ENCODE measurements around the gene IP6K1. TPM values are rescaled to one million over a fixed set of nuclear protein-coding genes. Genes with fewer than 3 reads are reported as not detected.

The IP6K1 gene
- total and polyA plus RNA-seq, 10 of the 15 experiments (the other 5 are each of a cell fraction or from before 2014, with no cell fraction given): 1.3 to 30.6 (median 18.2) TPM

DNA sequence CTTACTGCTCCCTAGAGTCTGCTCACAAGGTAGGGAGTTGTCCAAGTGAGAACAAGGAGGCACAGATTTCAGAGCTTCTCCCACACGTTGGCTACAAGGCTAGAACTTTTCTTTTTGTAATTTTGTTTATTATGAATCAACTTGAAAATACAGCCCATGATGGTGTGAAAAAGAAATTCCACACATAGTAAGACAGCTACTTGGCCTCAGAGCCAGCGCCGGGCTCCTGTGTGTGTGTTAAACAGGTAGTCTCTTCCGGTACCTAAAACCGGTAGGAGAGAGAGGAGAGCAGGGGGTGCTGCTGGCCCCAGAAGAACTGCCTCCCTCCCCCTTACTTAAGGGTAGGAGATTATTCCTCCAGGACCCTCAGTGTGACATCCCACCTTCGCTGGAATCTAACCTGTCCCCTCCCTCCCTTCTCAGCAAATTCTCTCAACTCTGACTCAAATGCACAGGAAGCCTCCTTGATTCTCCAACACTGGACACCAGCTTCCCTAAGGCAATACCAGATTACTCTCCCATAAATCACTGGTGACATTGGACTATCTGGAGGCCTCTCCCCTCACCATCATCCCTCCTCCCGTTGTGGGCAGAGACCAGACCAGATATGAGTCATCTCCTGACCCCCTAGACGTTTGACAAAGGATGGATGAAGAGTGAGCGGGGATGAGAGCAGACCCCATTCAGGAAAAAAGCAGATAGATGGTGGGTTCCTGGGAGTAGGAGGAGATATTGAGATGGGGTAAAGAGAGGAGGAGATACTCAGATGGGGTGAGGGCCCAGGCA, 4.5 kb upstream of the IP6K1 start:
- Histone ChIP-seq H3K9ac (ENCODE audit: control insufficient read depth, insufficient read depth, low read length) (no peak overlapping the region), H3K9me3 (replicated peaks; ENCODE audit: control insufficient read depth, insufficient read depth, low read length) (no peaks in the 10 kb centered on the region), H3K36me3 (ENCODE audit: control insufficient read depth in 2 of 2, insufficient read depth in 2 of 2, low read length in 1 of 2) (no peaks in the 10 kb centered on the region), H3K27me3 (replicated peaks in 1 of 2; ENCODE audit: control insufficient read depth in 2 of 2, insufficient read depth in 2 of 2, low read length in 1 of 2) (no peaks in the 10 kb centered on the region), H3K4me2 (ENCODE audit: control insufficient read depth, insufficient read depth) (no peak overlapping the region), H3K79me2 (ENCODE audit: control insufficient read depth, insufficient read depth, low read length) (peaks cover 6% of the 10 kb centered on the region), H2AFZ (ENCODE audit: control insufficient read depth, low read depth, low read length) (no peak overlapping the region), H3K4me1 (ENCODE audit: control insufficient read depth, insufficient read depth, low read length) (peaks cover 5% of the 10 kb centered on the region), H3K27ac (ENCODE audit: control insufficient read depth, insufficient read depth) (no peak overlapping the region), H4K20me1 (ENCODE audit: control insufficient read depth, insufficient read depth) (no peaks in the 10 kb centered on the region), H3K4me3 (no peak overlapping the region)
- intact Hi-C loops (cut with micrococcal nuclease; ENCODE audit: unreplicated experiment): no loop called here
- DNase-seq (ENCODE audit: low read depth, low spot score) (no peak), ATAC-seq (no peak), FAIRE-seq (no peak)
- WGBS (ENCODE audit: insufficient coverage, insufficient replicate concordance, low lambda C conversion rate, missing lambda C conversion rate): 51% methylated on average over 9 of the region's 9 CpGs
- in situ Hi-C loops (cut with MboI): no loop called here
- ChIA-PET POLR2A (no interaction called here), CTCF (interaction anchor here (1.2 kb wide), 1 partner anchor 49 kb away, joined by 3 read pairs; no protein-coding TSS in a partner anchor), RAD21 (ENCODE audit: unreplicated experiment) (no interaction called here), SMC1A (ENCODE audit: uncharacterized antibody, unreplicated experiment) (no interaction called here)
- no peak for TF ChIP-seq SMC3 (IDR thresholded peaks at IDR 0.05; ENCODE audit: borderline replicate concordance, low read length)
- no peak for TF ChIP-seq CHD1 (IDR thresholded peaks at IDR 0.05; ENCODE audit: low read depth, low read length)
- no peak for TF ChIP-seq NFYA (IDR thresholded peaks at IDR 0.05; ENCODE audit: borderline replicate concordance, low read depth, low read length)
- TF ChIP-seq, protein P1, sequence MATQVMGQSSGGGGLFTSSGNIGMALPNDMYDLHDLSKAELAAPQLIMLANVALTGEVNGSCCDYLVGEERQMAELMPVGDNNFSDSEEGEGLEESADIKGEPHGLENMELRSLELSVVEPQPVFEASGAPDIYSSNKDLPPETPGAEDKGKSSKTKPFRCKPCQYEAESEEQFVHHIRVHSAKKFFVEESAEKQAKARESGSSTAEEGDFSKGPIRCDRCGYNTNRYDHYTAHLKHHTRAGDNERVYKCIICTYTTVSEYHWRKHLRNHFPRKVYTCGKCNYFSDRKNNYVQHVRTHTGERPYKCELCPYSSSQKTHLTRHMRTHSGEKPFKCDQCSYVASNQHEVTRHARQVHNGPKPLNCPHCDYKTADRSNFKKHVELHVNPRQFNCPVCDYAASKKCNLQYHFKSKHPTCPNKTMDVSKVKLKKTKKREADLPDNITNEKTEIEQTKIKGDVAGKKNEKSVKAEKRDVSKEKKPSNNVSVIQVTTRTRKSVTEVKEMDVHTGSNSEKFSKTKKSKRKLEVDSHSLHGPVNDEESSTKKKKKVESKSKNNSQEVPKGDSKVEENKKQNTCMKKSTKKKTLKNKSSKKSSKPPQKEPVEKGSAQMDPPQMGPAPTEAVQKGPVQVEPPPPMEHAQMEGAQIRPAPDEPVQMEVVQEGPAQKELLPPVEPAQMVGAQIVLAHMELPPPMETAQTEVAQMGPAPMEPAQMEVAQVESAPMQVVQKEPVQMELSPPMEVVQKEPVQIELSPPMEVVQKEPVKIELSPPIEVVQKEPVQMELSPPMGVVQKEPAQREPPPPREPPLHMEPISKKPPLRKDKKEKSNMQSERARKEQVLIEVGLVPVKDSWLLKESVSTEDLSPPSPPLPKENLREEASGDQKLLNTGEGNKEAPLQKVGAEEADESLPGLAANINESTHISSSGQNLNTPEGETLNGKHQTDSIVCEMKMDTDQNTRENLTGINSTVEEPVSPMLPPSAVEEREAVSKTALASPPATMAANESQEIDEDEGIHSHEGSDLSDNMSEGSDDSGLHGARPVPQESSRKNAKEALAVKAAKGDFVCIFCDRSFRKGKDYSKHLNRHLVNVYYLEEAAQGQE (IDR thresholded peaks at IDR 0.05; ENCODE audit: low read depth, low read length): no peak
- TF ChIP-seq TAF1 (IDR thresholded peaks at IDR 0.05; ENCODE audit: borderline replicate concordance, low read depth, low read length): no peak
- TF ChIP-seq, protein P2, sequence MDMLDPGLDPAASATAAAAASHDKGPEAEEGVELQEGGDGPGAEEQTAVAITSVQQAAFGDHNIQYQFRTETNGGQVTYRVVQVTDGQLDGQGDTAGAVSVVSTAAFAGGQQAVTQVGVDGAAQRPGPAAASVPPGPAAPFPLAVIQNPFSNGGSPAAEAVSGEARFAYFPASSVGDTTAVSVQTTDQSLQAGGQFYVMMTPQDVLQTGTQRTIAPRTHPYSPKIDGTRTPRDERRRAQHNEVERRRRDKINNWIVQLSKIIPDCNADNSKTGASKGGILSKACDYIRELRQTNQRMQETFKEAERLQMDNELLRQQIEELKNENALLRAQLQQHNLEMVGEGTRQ (IDR thresholded peaks at IDR 0.05; ENCODE audit: borderline replicate concordance, low read depth, low read length): no peak
- TF ChIP-seq POLR2AphosphoS5 (IDR thresholded peaks at IDR 0.05; ENCODE audit: low read length): no peak
- TF ChIP-seq, protein P3, sequence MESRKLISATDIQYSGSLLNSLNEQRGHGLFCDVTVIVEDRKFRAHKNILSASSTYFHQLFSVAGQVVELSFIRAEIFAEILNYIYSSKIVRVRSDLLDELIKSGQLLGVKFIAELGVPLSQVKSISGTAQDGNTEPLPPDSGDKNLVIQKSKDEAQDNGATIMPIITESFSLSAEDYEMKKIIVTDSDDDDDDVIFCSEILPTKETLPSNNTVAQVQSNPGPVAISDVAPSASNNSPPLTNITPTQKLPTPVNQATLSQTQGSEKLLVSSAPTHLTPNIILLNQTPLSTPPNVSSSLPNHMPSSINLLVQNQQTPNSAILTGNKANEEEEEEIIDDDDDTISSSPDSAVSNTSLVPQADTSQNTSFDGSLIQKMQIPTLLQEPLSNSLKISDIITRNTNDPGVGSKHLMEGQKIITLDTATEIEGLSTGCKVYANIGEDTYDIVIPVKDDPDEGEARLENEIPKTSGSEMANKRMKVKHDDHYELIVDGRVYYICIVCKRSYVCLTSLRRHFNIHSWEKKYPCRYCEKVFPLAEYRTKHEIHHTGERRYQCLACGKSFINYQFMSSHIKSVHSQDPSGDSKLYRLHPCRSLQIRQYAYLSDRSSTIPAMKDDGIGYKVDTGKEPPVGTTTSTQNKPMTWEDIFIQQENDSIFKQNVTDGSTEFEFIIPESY (IDR thresholded peaks at IDR 0.05): no peak
- no TSS peak for BruUV-seq (replicated peaks)
